Neural cell (in vitro differentiated cells): ENCODE data around the gene CPEB4. TPM values are rescaled to one million over a fixed set of nuclear protein-coding genes. Genes with fewer than 3 reads are reported as not detected.

Experiments used
- H2AFZ ChIP-seq: fragments of 200-600, 300-800 bp; sonication (generic), shearing (Covaris generic); 2 replicates; pipeline ENCODE4 v1.6.0; 2014; ENCODE audit warnings: low read depth, mild to moderate bottlenecking, antibody characterized with exemption, low read length, moderate library complexity
- H3F3A ChIP-seq: fragments of 200-600 bp; shearing (Covaris generic); 2 replicates; pipeline ENCODE4 v1.6.1; 2016; ENCODE audit warnings: mild to moderate bottlenecking, moderate library complexity, mixed read lengths, antibody characterized with exemption, low read length; ENCODE audit not compliant: insufficient read depth, poor library complexity, severe bottlenecking
- H3K27ac ChIP-seq: fragments of 200-600, 300-800 bp; sonication (generic), shearing (Covaris generic); 2 replicates; pipeline ENCODE4 v1.5.1; 2014; ENCODE audit warnings: mild to moderate bottlenecking, low read length, moderate library complexity
- H3K27me3 ChIP-seq: fragments of 300-800, 200-600 bp; sonication (generic), shearing (Covaris generic); 2 replicates; pipeline ENCODE4 v1.6.0; 2014; ENCODE audit warnings: mild to moderate bottlenecking, low read depth, low read length, moderate library complexity; ENCODE audit not compliant: insufficient read depth
- H3K36me3 ChIP-seq: fragments of 300-800, 200-600 bp; sonication (generic), shearing (Covaris generic); 2 replicates; pipeline ENCODE4 v1.5.1; 2014; ENCODE audit warnings: mild to moderate bottlenecking, antibody characterized with exemption, low read length, moderate library complexity; ENCODE audit not compliant: insufficient read depth
- H3K4me2 ChIP-seq: fragments of 300-800, 200-600 bp; sonication (generic), shearing (Covaris generic); 2 replicates; pipeline ENCODE4 v1.6.0; 2014; ENCODE audit warnings: mild to moderate bottlenecking, low read length
- H3K4me3 ChIP-seq: fragments of 300-800, 200-600 bp; sonication (generic), shearing (Covaris generic); 2 replicates; pipeline ENCODE4 v1.5.1; 2014; ENCODE audit warnings: mild to moderate bottlenecking, low read length, moderate library complexity
- H3K79me2 ChIP-seq: fragments of 200-600 bp; shearing (Covaris generic); replicated peaks from 2 replicates; pipeline ENCODE4 v1.6.0; 2014; ENCODE audit warnings: mild to moderate bottlenecking, low read length, moderate library complexity; ENCODE audit not compliant: insufficient read depth
- H3K9ac ChIP-seq: fragments of 300-800, 200-600 bp; sonication (generic), shearing (Covaris generic); 2 replicates; pipeline ENCODE4 v1.6.1; 2016; ENCODE audit warnings: mild to moderate bottlenecking, low read length, mixed read lengths
- H3K9me2 ChIP-seq: fragments of 200-600 bp; shearing (Covaris generic); 2 replicates; pipeline ENCODE4 v1.6.1; 2016; ENCODE audit warnings: mild to moderate bottlenecking, low read length, mixed read lengths; ENCODE audit not compliant: insufficient read depth
- H3K9me3 ChIP-seq: fragments of 200-600, 300-800 bp; sonication (generic), shearing (Covaris generic); 2 replicates; pipeline ENCODE4 v1.6.1; 2016; ENCODE audit warnings: mild to moderate bottlenecking, mixed run types, low read length, moderate library complexity, mixed read lengths
- H4K20me1 ChIP-seq: fragments of 200-600 bp; shearing (Covaris generic); 2 replicates; pipeline ENCODE4 v1.6.1; 2016; ENCODE audit warnings: mild to moderate bottlenecking, mixed run types; ENCODE audit not compliant: insufficient read depth
- EP300 ChIP-seq: fragments of 450-650 bp; conservative IDR thresholded peaks from 2 replicates; pipeline ENCODE4 v1.6.1; 2014; ENCODE audit warnings: antibody characterized with exemption, mild to moderate bottlenecking, moderate library complexity; ENCODE audit not compliant: poor library complexity, severe bottlenecking
- EZH2 ChIP-seq: fragments of 200-600, 300-800 bp; shearing (Covaris generic), sonication (generic); IDR thresholded peaks from 2 replicates; pipeline ENCODE4 v1.6.1; 2014; ENCODE audit warnings: antibody characterized with exemption, low read length, borderline replicate concordance, mild to moderate bottlenecking; ENCODE audit not compliant: insufficient read depth, poor library complexity, severe bottlenecking
- MXI1 ChIP-seq: fragments of 450-650 bp; conservative IDR thresholded peaks from 2 replicates; pipeline ENCODE4 v1.6.1; 2014; ENCODE audit warnings: antibody characterized with exemption, mild to moderate bottlenecking; ENCODE audit not compliant: poor library complexity, severe bottlenecking
- POLR2AphosphoS5 ChIP-seq: IDR thresholded peaks from 2 replicates; pipeline ENCODE4 v1.6.1; 2012
- RAD21 ChIP-seq: fragments of 450-650 bp; conservative IDR thresholded peaks from 2 replicates; pipeline ENCODE4 v1.6.1; 2014; ENCODE audit warnings: antibody characterized with exemption, mild to moderate bottlenecking, moderate library complexity
- SMC3 ChIP-seq: fragments of 450-650 bp; conservative IDR thresholded peaks from 2 replicates; pipeline ENCODE4 v1.6.1; 2014; ENCODE audit warnings: antibody characterized with exemption, mild to moderate bottlenecking, moderate library complexity; ENCODE audit not compliant: poor library complexity
- TAF1 ChIP-seq: IDR thresholded peaks from 2 replicates; pipeline ENCODE4 v1.6.1; 2012; ENCODE audit warnings: low read depth
- polyA plus RNA-seq: library from polyadenylated mRNA; depleted of rRNA; stranded (reverse); fragments of >200 nt; gene quantifications from 2 replicates; pipeline ENCODE4 v1.2.3, GENCODE V29; 2014
- TF ChIP-seq, protein P1 (sequence below): IDR thresholded peaks from 2 replicates; pipeline ENCODE4 v1.6.1; 2012; ENCODE audit warnings: borderline replicate concordance
- TF ChIP-seq, protein P2 (sequence below): fragments of 450-650 bp; IDR thresholded peaks from 2 replicates; pipeline ENCODE4 v1.5.1; 2014; ENCODE audit warnings: antibody characterized with exemption, mild to moderate bottlenecking, moderate library complexity; ENCODE audit not compliant: poor library complexity, severe bottlenecking

CPEB4 gene
- polyA plus RNA-seq, 1 donor from 2014 or later = 42.2 TPM

DNA sequence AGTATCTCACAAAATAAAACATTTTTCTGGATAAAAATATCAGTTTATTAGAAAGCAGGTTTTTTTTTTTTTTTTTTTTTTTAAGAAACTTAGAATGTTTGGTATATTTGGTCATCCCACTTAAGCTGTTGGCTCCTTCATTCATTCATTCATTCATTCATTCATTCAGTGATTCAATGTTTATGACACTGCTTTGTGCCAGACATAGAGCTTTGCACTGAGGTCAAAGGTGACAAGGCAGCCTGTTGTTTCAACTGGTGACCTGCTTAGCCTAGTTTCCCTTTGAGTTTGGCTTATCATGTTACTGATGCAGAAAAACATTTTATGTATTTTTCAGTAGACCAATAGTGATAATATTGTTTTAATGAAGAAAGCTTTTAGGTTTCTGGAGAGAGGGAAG is 23.5 kb downstream of the CPEB4 start:
- no peaks in the 10 kb centered on the region for H3K9me3 ChIP-seq
- H3K9ac ChIP-seq = no peak overlapping the region
- H3K4me3 ChIP-seq = no peak overlapping the region
- peaks cover 21% of the 10 kb centered on the region for H3K79me2 ChIP-seq
- no peaks in the 10 kb centered on the region for H4K20me1 ChIP-seq
- no peak overlapping the region for H3K4me2 ChIP-seq
- H3K9me2 ChIP-seq = no peaks in the 10 kb centered on the region
- no peaks in the 10 kb centered on the region for H3K36me3 ChIP-seq
- no peaks in the 10 kb centered on the region for H3F3A ChIP-seq
- no peaks in the 10 kb centered on the region for H3K27me3 ChIP-seq
- no peak overlapping the region for H3K27ac ChIP-seq
- H2AFZ ChIP-seq = no peak overlapping the region
- no peak for TF ChIP-seq EZH2
- TF ChIP-seq SMC3 = no peak
- no peak for TF ChIP-seq RAD21
- TF ChIP-seq EP300 = no peak
- no peak for TF ChIP-seq MXI1
- no peak for TF ChIP-seq TAF1
- TF ChIP-seq, protein P1, sequence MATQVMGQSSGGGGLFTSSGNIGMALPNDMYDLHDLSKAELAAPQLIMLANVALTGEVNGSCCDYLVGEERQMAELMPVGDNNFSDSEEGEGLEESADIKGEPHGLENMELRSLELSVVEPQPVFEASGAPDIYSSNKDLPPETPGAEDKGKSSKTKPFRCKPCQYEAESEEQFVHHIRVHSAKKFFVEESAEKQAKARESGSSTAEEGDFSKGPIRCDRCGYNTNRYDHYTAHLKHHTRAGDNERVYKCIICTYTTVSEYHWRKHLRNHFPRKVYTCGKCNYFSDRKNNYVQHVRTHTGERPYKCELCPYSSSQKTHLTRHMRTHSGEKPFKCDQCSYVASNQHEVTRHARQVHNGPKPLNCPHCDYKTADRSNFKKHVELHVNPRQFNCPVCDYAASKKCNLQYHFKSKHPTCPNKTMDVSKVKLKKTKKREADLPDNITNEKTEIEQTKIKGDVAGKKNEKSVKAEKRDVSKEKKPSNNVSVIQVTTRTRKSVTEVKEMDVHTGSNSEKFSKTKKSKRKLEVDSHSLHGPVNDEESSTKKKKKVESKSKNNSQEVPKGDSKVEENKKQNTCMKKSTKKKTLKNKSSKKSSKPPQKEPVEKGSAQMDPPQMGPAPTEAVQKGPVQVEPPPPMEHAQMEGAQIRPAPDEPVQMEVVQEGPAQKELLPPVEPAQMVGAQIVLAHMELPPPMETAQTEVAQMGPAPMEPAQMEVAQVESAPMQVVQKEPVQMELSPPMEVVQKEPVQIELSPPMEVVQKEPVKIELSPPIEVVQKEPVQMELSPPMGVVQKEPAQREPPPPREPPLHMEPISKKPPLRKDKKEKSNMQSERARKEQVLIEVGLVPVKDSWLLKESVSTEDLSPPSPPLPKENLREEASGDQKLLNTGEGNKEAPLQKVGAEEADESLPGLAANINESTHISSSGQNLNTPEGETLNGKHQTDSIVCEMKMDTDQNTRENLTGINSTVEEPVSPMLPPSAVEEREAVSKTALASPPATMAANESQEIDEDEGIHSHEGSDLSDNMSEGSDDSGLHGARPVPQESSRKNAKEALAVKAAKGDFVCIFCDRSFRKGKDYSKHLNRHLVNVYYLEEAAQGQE = no peak

DNA sequence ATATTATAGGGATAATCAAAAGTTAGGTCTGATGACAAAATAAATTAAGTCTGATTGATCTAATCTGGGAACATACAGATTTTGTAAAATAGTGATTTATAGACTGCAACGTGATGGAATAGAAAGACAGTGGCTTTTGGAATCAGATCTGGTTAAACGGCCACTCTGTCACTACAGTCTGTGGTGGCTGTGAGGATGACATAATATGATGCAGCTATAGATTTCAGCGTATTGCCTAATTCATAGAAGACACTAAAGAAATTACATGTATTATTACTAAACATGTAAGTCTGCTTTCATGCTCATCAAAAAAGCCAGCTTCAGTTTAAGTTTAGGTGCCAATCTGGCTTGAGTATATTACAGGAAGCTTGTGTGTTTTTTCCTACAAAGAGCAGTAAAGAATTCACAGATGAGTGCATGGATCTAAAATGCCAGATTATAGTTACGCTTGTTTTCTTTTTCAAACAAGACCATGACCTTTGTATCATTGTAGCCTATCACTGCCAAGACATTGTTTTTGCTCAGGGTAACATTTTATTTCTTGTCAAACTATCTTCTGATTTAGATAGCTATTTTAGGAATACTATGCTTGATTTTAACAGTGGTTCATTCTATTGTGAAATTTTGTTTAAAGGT is 25.7 kb downstream of the CPEB4 start:
- no peaks in the 10 kb centered on the region for H3K9me2 ChIP-seq
- H3K79me2 ChIP-seq = peaks cover 17% of the 10 kb centered on the region
- no peak overlapping the region for H3K27ac ChIP-seq
- no peaks in the 10 kb centered on the region for H3K36me3 ChIP-seq
- H3K4me3 ChIP-seq = no peak overlapping the region
- no peak overlapping the region for H3K4me2 ChIP-seq
- no peaks in the 10 kb centered on the region for H3K9me3 ChIP-seq
- H3K27me3 ChIP-seq = no peaks in the 10 kb centered on the region
- no peaks in the 10 kb centered on the region for H3F3A ChIP-seq
- H2AFZ ChIP-seq = no peak overlapping the region
- no peaks in the 10 kb centered on the region for H4K20me1 ChIP-seq
- TF ChIP-seq, protein P1 = no peak
- TF ChIP-seq MXI1 = no peak
- TF ChIP-seq RAD21 = no peak
- no peak for TF ChIP-seq POLR2AphosphoS5
- no peak for TF ChIP-seq SMC3
- no peak for TF ChIP-seq TAF1
- no peak for TF ChIP-seq EZH2
- TF ChIP-seq, protein P2, sequence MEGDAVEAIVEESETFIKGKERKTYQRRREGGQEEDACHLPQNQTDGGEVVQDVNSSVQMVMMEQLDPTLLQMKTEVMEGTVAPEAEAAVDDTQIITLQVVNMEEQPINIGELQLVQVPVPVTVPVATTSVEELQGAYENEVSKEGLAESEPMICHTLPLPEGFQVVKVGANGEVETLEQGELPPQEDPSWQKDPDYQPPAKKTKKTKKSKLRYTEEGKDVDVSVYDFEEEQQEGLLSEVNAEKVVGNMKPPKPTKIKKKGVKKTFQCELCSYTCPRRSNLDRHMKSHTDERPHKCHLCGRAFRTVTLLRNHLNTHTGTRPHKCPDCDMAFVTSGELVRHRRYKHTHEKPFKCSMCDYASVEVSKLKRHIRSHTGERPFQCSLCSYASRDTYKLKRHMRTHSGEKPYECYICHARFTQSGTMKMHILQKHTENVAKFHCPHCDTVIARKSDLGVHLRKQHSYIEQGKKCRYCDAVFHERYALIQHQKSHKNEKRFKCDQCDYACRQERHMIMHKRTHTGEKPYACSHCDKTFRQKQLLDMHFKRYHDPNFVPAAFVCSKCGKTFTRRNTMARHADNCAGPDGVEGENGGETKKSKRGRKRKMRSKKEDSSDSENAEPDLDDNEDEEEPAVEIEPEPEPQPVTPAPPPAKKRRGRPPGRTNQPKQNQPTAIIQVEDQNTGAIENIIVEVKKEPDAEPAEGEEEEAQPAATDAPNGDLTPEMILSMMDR = no peak
- TF ChIP-seq EP300 = no peak
- H3K9ac ChIP-seq = no peak overlapping the region
